HepG2 (cell line): ENCODE measurements around the gene OPA3. TPM values are rescaled to one million over a fixed set of nuclear protein-coding genes. Genes with fewer than 3 reads are reported as not detected.

Experiments used
- HNRNPK ChIP-seq: fragments of 200-400 bp; formaldehyde crosslinking; IDR thresholded peaks from 2 replicates; pipeline ENCODE4 v1.6.1; 2018; ENCODE audit warnings: low read length, low read depth, moderate library complexity, mild to moderate bottlenecking; ENCODE audit not compliant: poor library complexity, severe bottlenecking
- RBFOX2 ChIP-seq: fragments of 200-400 bp; formaldehyde crosslinking; IDR thresholded peaks from 2 replicates; pipeline ENCODE4 v1.6.1; 2017; ENCODE audit warnings: low read depth, mild to moderate bottlenecking, low read length
- RELA ChIP-seq: sonication (generic); formaldehyde crosslinking; IDR thresholded peaks from 2 replicates; pipeline ENCODE4 v1.4.0; 2020; ENCODE audit warnings: missing genetic modification reagents
- SRSF4 ChIP-seq: fragments of 200-400 bp; formaldehyde crosslinking; IDR thresholded peaks from one replicate; pipeline ENCODE4 v1.6.1; 2018; ENCODE audit warnings: mild to moderate bottlenecking, low read depth, low read length, moderate library complexity; ENCODE audit not compliant: poor library complexity, severe bottlenecking
- TAF1 ChIP-seq: sonication (generic); formaldehyde crosslinking; IDR thresholded peaks from 2 replicates; pipeline ENCODE4 v1.4.0; 2020; ENCODE audit warnings: missing genetic modification reagents
- ZMYM4 ChIP-seq: sonication (generic); formaldehyde crosslinking; IDR thresholded peaks from 2 replicates; pipeline ENCODE4 v1.8.1; 2023; ENCODE audit warnings: mild to moderate bottlenecking, missing genetic modification reagents
- ZNF101 ChIP-seq: sonication (generic); formaldehyde crosslinking; IDR thresholded peaks from 2 replicates; pipeline ENCODE4 v1.4.0; 2020; ENCODE audit warnings: mild to moderate bottlenecking, low read depth, missing genetic modification reagents, borderline replicate concordance
- ZNF451 ChIP-seq: sonication (generic); formaldehyde crosslinking; IDR thresholded peaks from 2 replicates; pipeline ENCODE4 v1.5.0; 2020; ENCODE audit warnings: mild to moderate bottlenecking, missing genetic modification reagents
- ZNF607 ChIP-seq: sonication (generic); formaldehyde crosslinking; IDR thresholded peaks from 2 replicates; pipeline ENCODE4 v1.5.1; 2020; ENCODE audit warnings: missing genetic modification reagents, mild to moderate bottlenecking, borderline replicate concordance
- ZNF615 ChIP-seq: sonication (generic); formaldehyde crosslinking; IDR thresholded peaks from 2 replicates; pipeline ENCODE4 v1.5.0; 2020; ENCODE audit warnings: mild to moderate bottlenecking, missing genetic modification reagents, borderline replicate concordance
- polyA plus RNA-seq, 8 experiments: library from polyadenylated mRNA; depleted of rRNA in 3 of 8; stranded (reverse) in 7 of 8; unstranded in 1 of 8; fragments of >200 nt; fragmentation: Illumina TruSeq in 4 of 8; extraction: Trizol in 4 of 8; gene quantifications; 2 replicates each; pipeline versions ENCODE4 v1.2.1 to v1.2.3, GENCODE V29; 2011 to 2016; ENCODE audit warnings: low read depth in 4 of 8, missing spikeins in 1 of 8, mixed read lengths in 1 of 8; ENCODE audit not compliant: insufficient read depth in 1 of 8
- total RNA-seq, 5 experiments: library from RNA; depleted of rRNA; stranded (reverse); fragments of >200 nt; fragmentation: Illumina TruSeq; extraction: Trizol; gene quantifications; 2 replicates each; pipeline ENCODE4 v1.2.3, GENCODE V29; 2016; ENCODE audit warnings: low read depth in 1 of 5
- TF ChIP-seq, protein P1 (sequence below): sonication (generic); formaldehyde crosslinking; IDR thresholded peaks from 2 replicates; pipeline ENCODE4 v1.4.0; 2020; ENCODE audit warnings: mild to moderate bottlenecking, missing genetic modification reagents
- TF ChIP-seq, protein P2 (sequence below): IDR thresholded peaks from 2 replicates; pipeline ENCODE4 v1.6.1; 2018; ENCODE audit warnings: missing genetic modification reagents, mild to moderate bottlenecking, missing compliant biosample characterization
- TF ChIP-seq, protein P3 (sequence below): sonication (generic); formaldehyde crosslinking; IDR thresholded peaks from 2 replicates; pipeline ENCODE4 v1.4.0; 2020; ENCODE audit warnings: mild to moderate bottlenecking, missing genetic modification reagents
- TF ChIP-seq, protein P4 (sequence below): sonication (generic); formaldehyde crosslinking; IDR thresholded peaks from 2 replicates; pipeline ENCODE4 v1.4.0; 2020; ENCODE audit warnings: missing genetic modification reagents, mild to moderate bottlenecking, borderline replicate concordance
- TF ChIP-seq, protein P5 (sequence below): sonication (generic); formaldehyde crosslinking; IDR thresholded peaks from 2 replicates; pipeline ENCODE4 v1.5.1; 2020; ENCODE audit warnings: mild to moderate bottlenecking, moderate library complexity, missing genetic modification reagents

Gene OPA3
- total and polyA plus RNA-seq, 2 of the 13 experiments (the other 11 are each of a cell fraction or from before 2014, with no cell fraction given), result 8.3 to 17.7 TPM

DNA sequence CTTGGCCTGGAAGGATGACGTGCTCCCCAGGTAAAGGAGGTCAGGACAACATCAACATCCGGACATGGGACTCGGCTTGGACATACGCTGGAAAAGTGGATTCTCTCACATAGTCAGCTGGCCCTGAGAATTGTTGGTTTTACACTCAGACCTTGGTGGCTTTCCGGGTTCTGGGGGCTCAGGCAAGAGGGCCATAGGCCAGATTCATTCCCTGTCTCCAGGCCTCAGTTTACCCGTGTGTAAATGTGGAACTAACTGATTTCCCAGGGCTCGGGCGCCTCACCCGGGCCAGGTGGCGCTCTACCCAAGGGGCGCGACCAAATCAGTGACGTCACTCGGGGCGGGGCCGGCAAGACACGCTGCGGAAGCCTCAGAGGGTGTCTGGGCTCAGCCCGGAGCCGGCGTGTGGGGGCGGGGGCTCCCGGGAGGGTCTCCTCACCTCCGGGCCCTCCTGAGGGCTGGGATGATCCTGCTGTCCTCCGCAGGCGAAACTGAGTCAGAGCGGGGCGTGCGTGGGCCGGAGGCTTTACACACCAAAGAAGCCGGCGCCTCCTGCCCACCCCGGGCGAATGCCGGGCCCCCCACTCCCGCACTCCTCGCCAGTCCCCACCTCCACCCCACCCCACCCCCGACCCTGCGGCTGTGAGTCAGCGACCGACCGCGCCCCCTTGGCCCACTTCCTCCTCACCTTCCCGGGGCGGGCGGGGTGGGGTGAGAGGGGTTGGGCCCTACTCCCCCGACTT lies 78.2 kb downstream of the OPA3 start (continued):
- TF ChIP-seq ZMYM4 (CRISPR knock-in tag) (0 out of 2 replicates have a peak, but pooled peaks have one; percentile 46), ZNF451 (CRISPR knock-in tag) (no peak), SRSF4 (no peak), ZNF101 (no peak), HNRNPK (peak; percentile 93), RELA (CRISPR knock-in tag) (no peak), RBFOX2 (peak; percentile 81), TAF1 (peak; percentile 45; the same call in 1 of the 2 replicates), ZNF607 (peak; percentile 64; the same call in 1 of the 2 replicates), ZNF615 (0 out of 2 replicates have a peak, but pooled peaks have one; percentile 53)
- TF ChIP-seq, protein P1, sequence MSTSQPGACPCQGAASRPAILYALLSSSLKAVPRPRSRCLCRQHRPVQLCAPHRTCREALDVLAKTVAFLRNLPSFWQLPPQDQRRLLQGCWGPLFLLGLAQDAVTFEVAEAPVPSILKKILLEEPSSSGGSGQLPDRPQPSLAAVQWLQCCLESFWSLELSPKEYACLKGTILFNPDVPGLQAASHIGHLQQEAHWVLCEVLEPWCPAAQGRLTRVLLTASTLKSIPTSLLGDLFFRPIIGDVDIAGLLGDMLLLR (CRISPR knock-in tag), result peak; percentile 64; the same call in 1 of the 2 replicates
- TF ChIP-seq, protein P2, sequence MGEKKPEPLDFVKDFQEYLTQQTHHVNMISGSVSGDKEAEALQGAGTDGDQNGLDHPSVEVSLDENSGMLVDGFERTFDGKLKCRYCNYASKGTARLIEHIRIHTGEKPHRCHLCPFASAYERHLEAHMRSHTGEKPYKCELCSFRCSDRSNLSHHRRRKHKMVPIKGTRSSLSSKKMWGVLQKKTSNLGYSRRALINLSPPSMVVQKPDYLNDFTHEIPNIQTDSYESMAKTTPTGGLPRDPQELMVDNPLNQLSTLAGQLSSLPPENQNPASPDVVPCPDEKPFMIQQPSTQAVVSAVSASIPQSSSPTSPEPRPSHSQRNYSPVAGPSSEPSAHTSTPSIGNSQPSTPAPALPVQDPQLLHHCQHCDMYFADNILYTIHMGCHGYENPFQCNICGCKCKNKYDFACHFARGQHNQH (CRISPR knock-in tag), result peak; percentile 78
- TF ChIP-seq, protein P3, sequence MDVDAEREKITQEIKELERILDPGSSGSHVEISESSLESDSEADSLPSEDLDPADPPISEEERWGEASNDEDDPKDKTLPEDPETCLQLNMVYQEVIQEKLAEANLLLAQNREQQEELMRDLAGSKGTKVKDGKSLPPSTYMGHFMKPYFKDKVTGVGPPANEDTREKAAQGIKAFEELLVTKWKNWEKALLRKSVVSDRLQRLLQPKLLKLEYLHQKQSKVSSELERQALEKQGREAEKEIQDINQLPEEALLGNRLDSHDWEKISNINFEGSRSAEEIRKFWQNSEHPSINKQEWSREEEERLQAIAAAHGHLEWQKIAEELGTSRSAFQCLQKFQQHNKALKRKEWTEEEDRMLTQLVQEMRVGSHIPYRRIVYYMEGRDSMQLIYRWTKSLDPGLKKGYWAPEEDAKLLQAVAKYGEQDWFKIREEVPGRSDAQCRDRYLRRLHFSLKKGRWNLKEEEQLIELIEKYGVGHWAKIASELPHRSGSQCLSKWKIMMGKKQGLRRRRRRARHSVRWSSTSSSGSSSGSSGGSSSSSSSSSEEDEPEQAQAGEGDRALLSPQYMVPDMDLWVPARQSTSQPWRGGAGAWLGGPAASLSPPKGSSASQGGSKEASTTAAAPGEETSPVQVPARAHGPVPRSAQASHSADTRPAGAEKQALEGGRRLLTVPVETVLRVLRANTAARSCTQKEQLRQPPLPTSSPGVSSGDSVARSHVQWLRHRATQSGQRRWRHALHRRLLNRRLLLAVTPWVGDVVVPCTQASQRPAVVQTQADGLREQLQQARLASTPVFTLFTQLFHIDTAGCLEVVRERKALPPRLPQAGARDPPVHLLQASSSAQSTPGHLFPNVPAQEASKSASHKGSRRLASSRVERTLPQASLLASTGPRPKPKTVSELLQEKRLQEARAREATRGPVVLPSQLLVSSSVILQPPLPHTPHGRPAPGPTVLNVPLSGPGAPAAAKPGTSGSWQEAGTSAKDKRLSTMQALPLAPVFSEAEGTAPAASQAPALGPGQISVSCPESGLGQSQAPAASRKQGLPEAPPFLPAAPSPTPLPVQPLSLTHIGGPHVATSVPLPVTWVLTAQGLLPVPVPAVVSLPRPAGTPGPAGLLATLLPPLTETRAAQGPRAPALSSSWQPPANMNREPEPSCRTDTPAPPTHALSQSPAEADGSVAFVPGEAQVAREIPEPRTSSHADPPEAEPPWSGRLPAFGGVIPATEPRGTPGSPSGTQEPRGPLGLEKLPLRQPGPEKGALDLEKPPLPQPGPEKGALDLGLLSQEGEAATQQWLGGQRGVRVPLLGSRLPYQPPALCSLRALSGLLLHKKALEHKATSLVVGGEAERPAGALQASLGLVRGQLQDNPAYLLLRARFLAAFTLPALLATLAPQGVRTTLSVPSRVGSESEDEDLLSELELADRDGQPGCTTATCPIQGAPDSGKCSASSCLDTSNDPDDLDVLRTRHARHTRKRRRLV (CRISPR knock-in tag), result 0 out of 2 replicates have a peak, but pooled peaks have one; percentile 41
- TF ChIP-seq, protein P4, sequence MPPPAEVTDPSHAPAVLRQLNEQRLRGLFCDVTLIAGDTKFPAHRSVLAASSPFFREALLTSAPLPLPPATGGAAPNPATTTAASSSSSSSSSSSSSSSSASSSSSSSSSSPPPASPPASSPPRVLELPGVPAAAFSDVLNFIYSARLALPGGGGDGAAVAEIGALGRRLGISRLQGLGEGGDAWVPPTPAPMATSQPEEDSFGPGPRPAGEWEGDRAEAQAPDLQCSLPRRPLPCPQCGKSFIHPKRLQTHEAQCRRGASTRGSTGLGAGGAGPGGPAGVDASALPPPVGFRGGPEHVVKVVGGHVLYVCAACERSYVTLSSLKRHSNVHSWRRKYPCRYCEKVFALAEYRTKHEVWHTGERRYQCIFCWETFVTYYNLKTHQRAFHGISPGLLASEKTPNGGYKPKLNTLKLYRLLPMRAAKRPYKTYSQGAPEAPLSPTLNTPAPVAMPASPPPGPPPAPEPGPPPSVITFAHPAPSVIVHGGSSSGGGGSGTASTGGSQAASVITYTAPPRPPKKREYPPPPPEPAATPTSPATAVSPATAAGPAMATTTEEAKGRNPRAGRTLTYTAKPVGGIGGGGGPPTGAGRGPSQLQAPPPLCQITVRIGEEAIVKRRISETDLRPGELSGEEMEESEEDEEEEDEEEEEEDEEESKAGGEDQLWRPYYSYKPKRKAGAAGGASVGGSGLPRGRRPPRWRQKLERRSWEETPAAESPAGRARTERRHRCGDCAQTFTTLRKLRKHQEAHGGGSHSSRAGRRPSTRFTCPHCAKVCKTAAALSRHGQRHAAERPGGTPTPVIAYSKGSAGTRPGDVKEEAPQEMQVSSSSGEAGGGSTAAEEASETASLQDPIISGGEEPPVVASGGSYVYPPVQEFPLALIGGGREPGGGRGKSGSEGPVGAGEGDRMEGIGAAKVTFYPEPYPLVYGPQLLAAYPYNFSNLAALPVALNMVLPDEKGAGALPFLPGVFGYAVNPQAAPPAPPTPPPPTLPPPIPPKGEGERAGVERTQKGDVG (CRISPR knock-in tag), result 0 out of 2 replicates have a peak, but pooled peaks have one; percentile 54
- TF ChIP-seq, protein P5, sequence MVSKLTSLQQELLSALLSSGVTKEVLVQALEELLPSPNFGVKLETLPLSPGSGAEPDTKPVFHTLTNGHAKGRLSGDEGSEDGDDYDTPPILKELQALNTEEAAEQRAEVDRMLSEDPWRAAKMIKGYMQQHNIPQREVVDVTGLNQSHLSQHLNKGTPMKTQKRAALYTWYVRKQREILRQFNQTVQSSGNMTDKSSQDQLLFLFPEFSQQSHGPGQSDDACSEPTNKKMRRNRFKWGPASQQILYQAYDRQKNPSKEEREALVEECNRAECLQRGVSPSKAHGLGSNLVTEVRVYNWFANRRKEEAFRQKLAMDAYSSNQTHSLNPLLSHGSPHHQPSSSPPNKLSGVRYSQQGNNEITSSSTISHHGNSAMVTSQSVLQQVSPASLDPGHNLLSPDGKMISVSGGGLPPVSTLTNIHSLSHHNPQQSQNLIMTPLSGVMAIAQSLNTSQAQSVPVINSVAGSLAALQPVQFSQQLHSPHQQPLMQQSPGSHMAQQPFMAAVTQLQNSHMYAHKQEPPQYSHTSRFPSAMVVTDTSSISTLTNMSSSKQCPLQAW, result peak; percentile 77
